Measurements from ENCODE around the gene COL8A2. TPM values are rescaled to one million over a fixed set of nuclear protein-coding genes. Genes with fewer than 3 reads are reported as not detected.

Gene COL8A2
- total RNA-seq, 4 donors from 2014 or later, result 0.83 to 1.3 (median 1.1) TPM

- DNase-seq, result peak in 1 of 3 donors; percentile 4
- Histone ChIP-seq H3K36me3 (no peaks in the 10 kb centered on the region), H3K27me3 (no peaks in the 10 kb centered on the region), H3K4me1 (no peaks in the 10 kb centered on the region), H3K27ac (no peak overlapping the region), H3K9me3 (no peaks in the 10 kb centered on the region), H3K4me3 (no peak overlapping the region)
- TF ChIP-seq POLR2A (IDR thresholded peaks at IDR 0.05) (no peak), CTCF (IDR thresholded peaks at IDR 0.05) (no peak)
These were observed 56.2 kb downstream of the COL8A2 start for GRCh38 chr1:36068866-36069265.

- H3K4me3 ChIP-seq, result no peak overlapping the region
- TF ChIP-seq POLR2A (IDR thresholded peaks at IDR 0.05) (no peak), CTCF (IDR thresholded peaks at IDR 0.05) (no peak)
- no peak for DNase-seq
- H3K4me1 ChIP-seq, result no peaks in the 10 kb centered on the region
- no peaks in the 10 kb centered on the region for H3K36me3 ChIP-seq
- H3K27me3 ChIP-seq, result no peaks in the 10 kb centered on the region
- H3K9me3 ChIP-seq, result no peaks in the 10 kb centered on the region
- H3K27ac ChIP-seq, result no peak overlapping the region
These were observed 57.2 kb downstream of the COL8A2 start for GRCh38 chr1:36067871-36068270.

GRCh38 chr1:36062315-36062714 is 62.7 kb downstream of the COL8A2 start:
- no peak overlapping the region for H3K4me3 ChIP-seq

GRCh38 chr1:36055706-36056105 is 69.3 kb downstream of the COL8A2 start:
- H3K4me1 ChIP-seq, result no peaks in the 10 kb centered on the region
- no peak for DNase-seq
- H3K9me3 ChIP-seq, result no peaks in the 10 kb centered on the region
- peaks cover 0 to 9% (median 0%) of the 10 kb centered on the region in 3 donors for H3K36me3 ChIP-seq
- no peak overlapping the region for H3K4me3 ChIP-seq
- H3K27me3 ChIP-seq, result no peaks in the 10 kb centered on the region
- TF ChIP-seq CTCF (IDR thresholded peaks at IDR 0.05) (no peak), POLR2A (IDR thresholded peaks at IDR 0.05) (no peak)
- no peak overlapping the region for H3K27ac ChIP-seq

More at GRCh38 chr1:36062315-36062714, 62.7 kb downstream of the COL8A2 start:
- TF ChIP-seq POLR2A (IDR thresholded peaks at IDR 0.05) (no peak), CTCF (IDR thresholded peaks at IDR 0.05) (no peak)
- Histone ChIP-seq H3K27ac (no peak overlapping the region), H3K9me3 (no peaks in the 10 kb centered on the region), H3K27me3 (no peaks in the 10 kb centered on the region), H3K36me3 (no peaks in the 10 kb centered on the region), H3K4me1 (no peaks in the 10 kb centered on the region)
- no peak for DNase-seq

GRCh38 chr1:36053978-36054377 is 71.0 kb downstream of the COL8A2 start:
- Histone ChIP-seq H3K27me3 (no peaks in the 10 kb centered on the region), H3K36me3 (peaks cover 0 to 9% (median 0%) of the 10 kb centered on the region in 3 donors), H3K9me3 (no peaks in the 10 kb centered on the region), H3K27ac (no peak overlapping the region), H3K4me1 (no peaks in the 10 kb centered on the region), H3K4me3 (no peak overlapping the region)
- no peak for DNase-seq
- TF ChIP-seq CTCF (IDR thresholded peaks at IDR 0.05), result no peak
- TF ChIP-seq POLR2A (IDR thresholded peaks at IDR 0.05), result no peak

GRCh38 chr1:36051821-36052220 is 73.2 kb downstream of the COL8A2 start:
- Histone ChIP-seq H3K36me3 (peaks cover 0 to 21% (median 0%) of the 10 kb centered on the region in 3 donors), H3K4me3 (no peak overlapping the region)

More at GRCh38 chr1:36051821-36052220, 73.2 kb downstream of the COL8A2 start:
- no peaks in the 10 kb centered on the region for H3K27me3 ChIP-seq
- no peaks in the 10 kb centered on the region for H3K9me3 ChIP-seq
- DNase-seq, result no peak
- no peak overlapping the region for H3K27ac ChIP-seq
- TF ChIP-seq CTCF (IDR thresholded peaks at IDR 0.05) (no peak), POLR2A (IDR thresholded peaks at IDR 0.05) (no peak)
- H3K4me1 ChIP-seq, result no peaks in the 10 kb centered on the region
